Stimulated activated CD4-positive, alpha-beta T cell treated with anti-CD3 and anti-CD28 coated beads, TNF-alpha, amount 100 ng/mL, for 48 hours (primary cell): ENCODE data around the gene CCDC92B.
"Not testable (repeated sequence)": the region's sequence is repeated elsewhere in the genome, so short reads cannot be mapped to it uniquely, and the experiment has no call there.

ENCODE experiments used
- DNase-seq, 3 donors: peaks; one replicate each; pipeline ENCODE4 v3.0.0-alpha.2; 2020; ENCODE audit warnings: low read depth in 3 of 3

CCDC92B gene

DNA sequence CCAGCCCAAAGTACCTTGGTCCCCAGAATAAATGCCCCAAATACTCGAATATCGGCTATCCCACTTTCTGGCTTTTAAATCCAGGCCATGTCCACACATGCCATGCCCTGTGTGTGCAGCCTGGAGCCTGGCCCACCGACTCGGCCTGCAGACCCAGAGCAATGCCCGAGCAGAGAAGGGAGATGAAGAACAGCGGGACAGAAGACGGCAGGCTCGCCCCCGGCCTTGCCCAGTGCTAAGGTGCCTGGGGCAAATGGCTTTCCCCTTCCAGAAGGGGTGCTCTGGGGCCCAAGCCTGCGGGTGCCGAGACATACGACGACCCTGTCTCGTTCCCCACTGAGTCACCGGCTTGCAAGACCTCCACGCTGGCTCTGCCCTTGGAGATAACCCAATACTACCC lies 45.8 kb downstream of the CCDC92B start:
- DNase-seq = no peak

GRCh38 chr17:2703181-2703580 lies 46.3 kb downstream of the CCDC92B start:
- no peak for DNase-seq

GRCh38 chr17:2701996-2702741 lies 47.3 kb downstream of the CCDC92B start:
- DNase-seq = no peak

DNA sequence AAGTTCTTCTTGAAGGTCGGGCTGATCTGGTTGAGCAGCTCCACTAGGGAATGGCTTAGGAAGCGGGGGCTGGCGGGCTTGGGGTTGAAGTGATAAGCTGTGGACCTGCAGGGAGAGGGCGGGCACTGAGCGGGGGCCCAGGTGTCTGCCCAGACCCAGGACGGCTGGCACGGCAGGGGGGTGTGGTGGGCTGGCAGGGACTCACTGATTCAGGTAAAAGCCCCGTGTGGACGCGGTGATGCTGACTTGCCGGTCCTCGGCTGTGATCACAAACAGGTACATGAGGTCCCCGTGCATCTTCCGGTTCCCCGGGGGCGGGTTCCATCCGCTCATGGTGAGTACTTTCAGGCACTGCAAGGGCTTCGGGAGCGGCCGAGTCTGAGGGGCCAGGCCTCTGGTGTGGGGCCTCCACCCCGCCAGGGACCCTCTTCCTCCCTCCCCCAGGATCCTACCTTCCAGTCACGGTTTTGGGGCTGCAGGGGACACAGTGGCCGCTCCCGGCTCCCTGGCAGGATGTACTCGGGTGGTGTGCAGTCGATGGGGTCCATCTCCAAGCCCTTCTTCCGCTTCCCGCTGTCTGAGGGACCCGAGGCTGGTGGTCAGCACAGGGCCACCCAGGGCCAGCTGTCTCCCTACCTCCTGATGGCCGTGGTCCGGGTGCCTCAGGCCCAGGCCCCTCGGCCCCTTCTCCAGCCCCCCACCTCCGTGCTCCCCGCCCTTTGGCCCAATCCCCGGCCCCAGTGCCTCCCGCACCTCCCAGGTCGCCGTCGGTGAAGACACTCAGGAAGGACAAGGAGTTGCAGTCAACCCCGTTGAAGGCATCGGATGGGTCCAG lies 48.1 kb downstream of the CCDC92B start:
- DNase-seq = no peak

- DNase-seq = no peak
Measured at GRCh38 chr17:2700491-2701141, 48.8 kb downstream of the CCDC92B start.

- DNase-seq = no peak
Measured at GRCh38 chr17:2700030-2700490, 49.4 kb downstream of the CCDC92B start.

DNA sequence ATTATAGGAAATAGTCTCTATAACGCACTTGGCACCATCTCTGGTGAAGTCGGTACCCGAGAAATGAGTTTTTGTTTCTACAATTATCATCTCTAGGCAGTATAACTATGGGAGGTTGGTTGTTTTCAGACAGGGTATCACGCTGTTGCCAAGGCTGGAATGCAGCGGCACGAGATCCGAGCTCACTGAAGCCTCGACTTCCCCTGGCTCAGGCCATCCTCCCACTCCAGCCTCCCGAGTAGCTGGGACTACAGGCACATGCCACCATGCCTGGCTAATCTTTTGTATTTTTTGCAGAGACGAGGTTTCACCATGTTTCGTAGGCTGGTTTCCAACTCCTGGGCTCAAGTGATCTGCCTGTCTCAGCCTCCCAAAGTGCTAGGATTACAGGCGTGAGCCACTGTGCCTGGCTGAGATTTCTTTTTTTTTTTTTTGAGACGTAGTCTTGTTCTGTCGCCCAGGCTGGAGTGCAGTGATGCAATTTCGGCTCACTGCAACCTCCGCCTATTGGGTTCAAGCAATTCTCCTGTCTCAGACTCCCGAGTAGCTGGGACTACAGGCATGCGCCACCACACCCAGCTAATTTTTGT lies 50.1 kb downstream of the CCDC92B start:
- DNase-seq = not testable (repeated sequence)

- DNase-seq = no peak
Measured at GRCh38 chr17:2697611-2698162, 51.8 kb downstream of the CCDC92B start.

- DNase-seq = no peak
Measured at GRCh38 chr17:2695961-2696760, 53.3 kb downstream of the CCDC92B start.

GRCh38 chr17:2695243-2695960 lies 54.0 kb downstream of the CCDC92B start:
- no peak for DNase-seq

DNA sequence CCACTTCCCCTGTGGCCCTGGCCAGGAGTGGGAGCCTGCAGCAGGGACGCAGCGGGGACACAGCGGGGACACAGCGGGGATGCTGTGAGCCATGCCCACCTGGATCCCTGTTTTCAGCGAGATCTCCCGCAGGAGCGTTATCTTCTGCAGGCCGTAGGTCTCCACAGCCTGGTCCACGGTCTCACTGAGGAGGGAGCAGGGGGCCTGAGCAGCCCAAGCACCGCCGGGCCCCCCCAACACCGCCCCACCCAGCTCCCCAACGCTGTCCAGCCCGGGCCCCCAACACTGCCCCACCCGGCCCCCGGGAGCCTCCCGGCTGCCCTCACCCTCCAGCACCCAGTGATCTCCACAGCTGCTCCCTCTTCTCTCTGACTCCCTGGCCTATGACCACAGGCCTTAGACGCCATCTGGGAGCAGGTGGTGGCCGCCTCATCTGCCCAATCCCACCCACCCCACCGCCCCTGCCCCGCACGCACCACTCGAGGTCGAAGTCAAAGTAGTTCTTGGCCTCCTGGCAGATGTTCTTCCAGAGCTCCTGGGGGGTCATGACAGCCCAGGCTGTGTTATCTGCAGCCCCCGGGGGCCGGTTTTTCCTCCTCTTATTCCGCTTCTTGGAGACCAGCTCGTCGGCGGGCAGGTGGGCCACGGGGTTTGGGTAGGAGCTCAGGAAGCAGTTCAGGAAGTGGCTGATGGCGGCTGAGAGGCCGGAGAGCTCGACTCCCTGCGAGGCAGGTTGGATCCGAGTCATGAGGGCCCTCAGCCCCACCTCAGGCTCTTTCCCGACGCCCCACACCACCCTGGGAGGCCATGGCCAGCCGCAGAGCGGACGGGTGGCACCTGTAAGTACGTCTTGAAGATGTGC lies 54.8 kb downstream of the CCDC92B start:
- DNase-seq = no peak

- DNase-seq = no peak
Measured at GRCh38 chr17:2693561-2694380, 55.7 kb downstream of the CCDC92B start.

DNA sequence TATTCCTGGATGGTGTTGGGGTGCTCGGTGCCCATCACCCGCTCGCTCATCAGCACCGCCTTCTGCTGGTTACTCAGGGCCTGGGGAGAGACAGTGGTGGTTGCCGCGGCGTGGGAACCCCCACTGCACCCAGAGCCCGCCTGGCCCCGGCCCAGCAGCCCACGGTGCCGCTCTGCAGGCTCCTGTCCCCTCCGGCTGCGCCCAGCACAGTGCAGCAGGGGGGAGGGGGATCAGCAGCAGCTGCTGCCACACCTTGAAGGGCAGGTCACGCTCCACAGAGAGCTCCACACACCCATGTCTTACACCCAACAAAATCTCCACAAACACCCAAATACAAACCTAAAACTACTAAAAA lies 56.7 kb downstream of the CCDC92B start:
- DNase-seq = no peak

DNA sequence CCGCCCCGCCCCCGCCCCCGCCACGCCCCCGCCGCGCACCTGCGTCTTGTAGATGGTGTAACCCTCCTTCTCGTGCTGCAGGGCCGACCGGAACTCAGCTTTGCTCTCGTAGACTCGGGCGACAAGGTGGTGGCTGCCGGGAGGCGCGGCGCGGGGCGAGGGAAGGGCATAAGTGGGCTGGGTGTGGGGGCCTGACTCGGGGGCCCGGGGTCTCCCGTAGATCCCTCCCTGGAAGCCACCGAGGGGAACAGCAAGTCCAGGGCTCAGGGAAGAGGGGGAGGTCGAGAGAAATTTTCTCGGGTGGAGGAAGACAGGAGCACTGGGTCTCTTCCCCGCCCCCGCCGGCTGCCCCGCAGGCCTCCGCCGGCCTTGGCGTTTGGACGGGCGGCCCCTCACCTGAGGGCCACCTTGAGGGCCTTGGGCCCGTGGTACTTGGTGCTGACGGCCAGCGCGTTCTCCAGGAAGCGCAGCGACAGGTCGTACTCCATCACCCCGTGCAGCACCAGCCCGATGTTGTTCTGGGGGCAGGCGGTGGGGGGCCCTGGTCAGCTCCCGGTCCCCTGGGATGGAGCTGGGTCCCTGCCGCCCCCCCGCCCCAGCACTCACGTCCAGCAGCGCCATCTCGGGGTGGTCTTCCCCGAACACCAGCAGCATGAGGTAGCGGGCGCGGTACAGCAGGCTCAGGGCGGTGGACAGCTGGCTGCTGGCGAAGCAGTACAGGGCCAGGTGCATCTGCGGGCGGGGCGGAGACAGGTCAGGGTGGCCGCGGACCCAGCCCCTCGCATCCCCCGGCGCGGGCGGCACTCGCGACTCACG lies 57.3 kb downstream of the CCDC92B start:
- no peak for DNase-seq

- no peak for DNase-seq
Measured at GRCh38 chr17:2691069-2691871, 58.2 kb downstream of the CCDC92B start.

DNA sequence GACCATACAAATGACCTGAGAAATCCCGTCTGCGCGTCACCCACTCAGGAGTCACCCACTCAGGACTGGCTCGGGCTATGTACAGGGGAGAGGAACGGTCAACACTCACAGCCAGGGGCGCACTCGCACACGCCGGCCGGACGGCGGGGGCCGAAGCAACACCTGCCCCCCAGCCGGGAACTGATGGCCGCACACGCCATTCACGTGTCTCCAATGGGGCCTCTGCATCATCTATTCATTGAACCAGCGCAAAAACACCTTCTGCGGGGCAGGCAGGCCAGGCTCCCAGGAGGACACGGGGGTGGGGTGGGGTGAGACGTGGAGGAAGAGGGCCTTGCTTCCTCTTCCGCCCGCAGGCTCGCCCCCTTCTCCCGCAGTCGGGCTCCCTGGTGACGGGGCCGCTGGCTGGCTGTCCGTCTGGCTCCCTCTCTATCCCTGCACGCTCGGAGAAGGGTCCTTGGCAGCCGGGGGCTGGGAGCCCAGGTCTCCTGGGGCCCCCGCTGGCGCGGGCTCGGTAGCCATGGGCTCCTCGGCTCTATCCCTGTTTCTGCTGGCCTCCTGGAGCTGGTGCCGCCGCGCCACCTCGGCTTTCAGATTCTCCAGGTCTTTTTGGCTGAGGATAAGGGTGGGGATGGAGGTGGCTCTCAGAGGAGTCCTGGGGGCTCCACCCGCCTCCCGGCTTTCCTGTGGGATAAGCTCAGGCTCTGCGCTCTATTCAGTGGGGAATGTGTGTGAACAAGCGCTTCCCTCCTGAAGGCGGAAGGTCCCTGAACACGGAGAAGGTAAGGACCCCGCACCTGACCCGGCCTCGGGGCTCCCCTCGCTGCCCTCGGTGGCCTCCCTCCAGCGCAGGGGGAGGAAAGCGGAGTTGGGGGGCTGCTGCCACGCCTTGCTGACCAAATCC lies 59.0 kb downstream of the CCDC92B start:
- DNase-seq = no peak
